Activated CD8-positive, alpha-beta T cell treated with anti-CD3 and anti-CD28 coated beads for 36 hours (primary cell): ENCODE data around the gene SRGAP2C. TPM values are rescaled to one million over a fixed set of nuclear protein-coding genes. Genes with fewer than 3 reads are reported as not detected.
"Not testable (repeated sequence)": the region's sequence is repeated elsewhere in the genome, so short reads cannot be mapped to it uniquely, and the experiment has no call there.

Experiments used
- ATAC-seq: fragments of 200-7000 bp; cut with Tn5 transposase; one replicate; pipeline ENCODE4 v1.10.0; 2021; ENCODE audit warnings: mild to moderate bottlenecking, moderate library complexity
- CTCF ChIA-PET: fragments of 350-600 bp; sonication (Branson Sonifier 250); formaldehyde crosslinking; loops from one replicate; lab custom pipeline; 2021; ENCODE audit warnings: antibody characterized with exemption; lab: Charles Lee
- POLR2A ChIA-PET: fragments of 350-600 bp; sonication (Branson Sonifier 250); formaldehyde crosslinking; loops from one replicate; lab custom pipeline; 2021; ENCODE audit warnings: antibody characterized with exemption; lab: Charles Lee
- DNase-seq: peaks from one replicate; pipeline ENCODE4 v3.0.0-alpha.2; 2020
- H3K27ac Mint-ChIP-seq: one replicate; pipeline ENCODE4 v1.8.0; 2021; ENCODE audit warnings: mild to moderate bottlenecking, mixed read lengths
- H3K27me3 Mint-ChIP-seq: one replicate; pipeline ENCODE4 v1.8.0; 2021; ENCODE audit warnings: mixed read lengths
- H3K36me3 Mint-ChIP-seq: one replicate; pipeline ENCODE4 v1.8.0; 2021; ENCODE audit warnings: low read depth, mixed read lengths
- H3K4me1 Mint-ChIP-seq: one replicate; pipeline ENCODE4 v1.8.0; 2021; ENCODE audit warnings: low read depth, mixed read lengths
- H3K4me3 Mint-ChIP-seq: one replicate; pipeline ENCODE4 v1.8.0; 2021; ENCODE audit warnings: mild to moderate bottlenecking, moderate library complexity, mixed read lengths
- H3K9me3 Mint-ChIP-seq: one replicate; pipeline ENCODE4 v1.8.0; 2021; ENCODE audit warnings: mixed read lengths
- intact Hi-C: fragments of 100-400 bp; cut with micrococcal nuclease; formaldehyde crosslinking; loops from one replicate; pipeline ENCODE4 v1.10.0; 2022
- total RNA-seq, 2 experiments: library from RNA; stranded (reverse); gene quantifications; one replicate each; pipeline ENCODE4 v1.2.3, GENCODE V29; 2021

Gene SRGAP2C
- total RNA-seq, 2 experiments from 2014 or later = 15.3 to 17.9 TPM

- H3K9me3 Mint-ChIP-seq, H3K4me3 Mint-ChIP-seq, POLR2A ChIA-PET, H3K27ac Mint-ChIP-seq, H3K4me1 Mint-ChIP-seq, intact Hi-C loops, H3K36me3 Mint-ChIP-seq, DNase-seq, CTCF ChIA-PET, H3K27me3 Mint-ChIP-seq: not testable (repeated sequence)
- peak; percentile 42 for ATAC-seq
Measured at GRCh38 chr1:121214544-121215156, 29.9 kb downstream of the SRGAP2C start.

- CTCF ChIA-PET, ATAC-seq, POLR2A ChIA-PET, H3K4me3 Mint-ChIP-seq, H3K9me3 Mint-ChIP-seq, intact Hi-C loops, H3K36me3 Mint-ChIP-seq, H3K4me1 Mint-ChIP-seq, H3K27ac Mint-ChIP-seq, DNase-seq, H3K27me3 Mint-ChIP-seq: not testable (repeated sequence)
Measured at GRCh38 chr1:121215699-121216417, 31.1 kb downstream of the SRGAP2C start.

- CTCF ChIA-PET, intact Hi-C loops, ATAC-seq, H3K27me3 Mint-ChIP-seq, H3K27ac Mint-ChIP-seq, H3K36me3 Mint-ChIP-seq, DNase-seq, H3K4me1 Mint-ChIP-seq, POLR2A ChIA-PET, H3K9me3 Mint-ChIP-seq, H3K4me3 Mint-ChIP-seq: not testable (repeated sequence)
Measured at GRCh38 chr1:121216676-121217075, 31.9 kb downstream of the SRGAP2C start.

GRCh38 chr1:121221770-121222169 is 37.0 kb downstream of the SRGAP2C start:
- POLR2A ChIA-PET, H3K27me3 Mint-ChIP-seq, H3K36me3 Mint-ChIP-seq, H3K4me3 Mint-ChIP-seq, intact Hi-C loops, H3K27ac Mint-ChIP-seq, CTCF ChIA-PET, H3K4me1 Mint-ChIP-seq, DNase-seq, H3K9me3 Mint-ChIP-seq: not testable (repeated sequence)
- peak; percentile 45 for ATAC-seq

- intact Hi-C loops, H3K4me3 Mint-ChIP-seq, POLR2A ChIA-PET, H3K36me3 Mint-ChIP-seq, DNase-seq, CTCF ChIA-PET, H3K27me3 Mint-ChIP-seq, H3K4me1 Mint-ChIP-seq, H3K27ac Mint-ChIP-seq, H3K9me3 Mint-ChIP-seq: not testable (repeated sequence)
- peak; percentile 94 for ATAC-seq
Measured at GRCh38 chr1:121224714-121225113, 39.9 kb downstream of the SRGAP2C start.

GRCh38 chr1:121226295-121226904 is 41.6 kb downstream of the SRGAP2C start:
- H3K27ac Mint-ChIP-seq, POLR2A ChIA-PET, H3K4me3 Mint-ChIP-seq, ATAC-seq, H3K9me3 Mint-ChIP-seq, H3K27me3 Mint-ChIP-seq, intact Hi-C loops, DNase-seq, H3K36me3 Mint-ChIP-seq, CTCF ChIA-PET, H3K4me1 Mint-ChIP-seq: not testable (repeated sequence)

- ATAC-seq, H3K36me3 Mint-ChIP-seq, H3K27ac Mint-ChIP-seq, H3K9me3 Mint-ChIP-seq, H3K4me1 Mint-ChIP-seq, intact Hi-C loops, CTCF ChIA-PET, H3K27me3 Mint-ChIP-seq, H3K4me3 Mint-ChIP-seq, POLR2A ChIA-PET, DNase-seq: not testable (repeated sequence)
Measured at GRCh38 chr1:121226925-121227324, 42.1 kb downstream of the SRGAP2C start.

- H3K4me1 Mint-ChIP-seq, ATAC-seq, intact Hi-C loops, POLR2A ChIA-PET, H3K27me3 Mint-ChIP-seq, CTCF ChIA-PET, H3K4me3 Mint-ChIP-seq, H3K27ac Mint-ChIP-seq, DNase-seq, H3K36me3 Mint-ChIP-seq, H3K9me3 Mint-ChIP-seq: not testable (repeated sequence)
Measured at GRCh38 chr1:121227544-121228330, 43.0 kb downstream of the SRGAP2C start.

GRCh38 chr1:121230636-121231035 is 45.9 kb downstream of the SRGAP2C start:
- H3K4me1 Mint-ChIP-seq, H3K27me3 Mint-ChIP-seq, H3K27ac Mint-ChIP-seq, POLR2A ChIA-PET, H3K4me3 Mint-ChIP-seq, intact Hi-C loops, CTCF ChIA-PET, ATAC-seq, DNase-seq, H3K36me3 Mint-ChIP-seq, H3K9me3 Mint-ChIP-seq: not testable (repeated sequence)

GRCh38 chr1:121232445-121233125 is 47.8 kb downstream of the SRGAP2C start:
- H3K36me3 Mint-ChIP-seq, H3K4me1 Mint-ChIP-seq, CTCF ChIA-PET, H3K4me3 Mint-ChIP-seq, H3K27ac Mint-ChIP-seq, DNase-seq, H3K9me3 Mint-ChIP-seq, H3K27me3 Mint-ChIP-seq, POLR2A ChIA-PET, intact Hi-C loops: not testable (repeated sequence)
- peak; percentile 79 for ATAC-seq

- intact Hi-C loops, H3K4me3 Mint-ChIP-seq, DNase-seq, H3K36me3 Mint-ChIP-seq, H3K4me1 Mint-ChIP-seq, ATAC-seq, H3K9me3 Mint-ChIP-seq, H3K27ac Mint-ChIP-seq, POLR2A ChIA-PET, H3K27me3 Mint-ChIP-seq, CTCF ChIA-PET: not testable (repeated sequence)
Measured at GRCh38 chr1:121234090-121234759, 49.5 kb downstream of the SRGAP2C start.
